GM06990 (cell line): ENCODE results near the gene SERAC1.

ENCODE experiments used
- DNase-seq: peaks from one replicate; pipeline ENCODE4 v3.0.0-alpha.2; 2011; ENCODE audit not compliant: insufficient read length; ENCODE audit errors: extremely low read depth
- H3K27me3 ChIP-seq: replicated peaks from 2 replicates; pipeline ENCODE4 v1.6.0; 2011; ENCODE audit warnings: low read length; ENCODE audit not compliant: control insufficient read depth, insufficient read depth
- H3K36me3 ChIP-seq: 2 replicates; pipeline ENCODE4 v1.5.1; 2011; ENCODE audit warnings: low read length; ENCODE audit not compliant: control insufficient read depth, insufficient read depth
- H3K4me3 ChIP-seq: replicated peaks from 2 replicates; pipeline ENCODE4 v1.5.1; 2011; ENCODE audit warnings: low read depth, mild to moderate bottlenecking, control low read depth, low read length
- TF ChIP-seq, protein P1 (sequence below): IDR thresholded peaks from 2 replicates; pipeline ENCODE4 v1.5.1; 2011; ENCODE audit warnings: low read length, control low read depth, mild to moderate bottlenecking, inconsistent platforms; ENCODE audit not compliant: insufficient read depth, poor library complexity, severe bottlenecking

Gene SERAC1

DNA sequence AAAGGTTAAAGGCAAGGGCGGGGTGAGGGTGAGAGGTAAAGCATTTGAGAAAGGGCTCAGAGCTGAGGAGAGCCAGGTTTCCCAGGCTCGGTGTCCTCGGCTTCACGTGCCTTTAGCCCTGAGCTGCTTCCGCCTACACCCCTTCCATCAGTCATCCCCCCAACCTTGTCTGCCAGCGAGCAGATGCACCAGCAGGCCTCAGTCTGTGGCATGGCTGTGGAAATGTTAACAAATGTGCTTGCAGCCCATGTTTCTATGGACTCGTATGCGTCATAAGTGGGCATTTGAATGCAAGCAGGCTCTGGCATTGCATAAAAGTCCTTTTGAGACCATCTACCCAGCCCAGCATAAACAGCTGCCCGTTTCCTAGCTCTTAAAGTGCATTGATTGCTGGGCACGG lies 97.5 kb downstream of the SERAC1 start:
- H3K4me3 ChIP-seq, result no peak overlapping the region

DNA sequence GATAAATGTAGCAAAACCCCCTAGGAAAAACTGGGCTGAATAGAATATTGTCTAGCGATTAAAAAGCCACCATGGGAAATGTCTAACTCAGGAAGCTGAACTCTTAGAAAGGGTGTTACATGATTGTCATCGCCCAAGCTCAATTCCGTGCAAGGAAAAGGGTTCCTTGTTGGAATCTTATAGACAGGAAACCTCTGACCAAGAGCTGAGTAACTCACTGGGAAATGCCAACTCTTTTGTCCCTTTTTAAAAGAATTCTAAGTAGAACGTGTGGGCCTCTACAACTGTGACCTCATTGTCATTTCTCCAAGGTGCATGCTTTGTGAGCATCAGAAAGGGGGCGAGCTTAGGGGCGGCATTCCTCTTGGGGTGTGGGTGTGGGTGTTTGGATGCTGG lies 98.3 kb downstream of the SERAC1 start:
- H3K36me3 ChIP-seq, result peaks cover 5% of the 10 kb centered on the region
- DNase-seq, result no peak
- TF ChIP-seq, protein P1, sequence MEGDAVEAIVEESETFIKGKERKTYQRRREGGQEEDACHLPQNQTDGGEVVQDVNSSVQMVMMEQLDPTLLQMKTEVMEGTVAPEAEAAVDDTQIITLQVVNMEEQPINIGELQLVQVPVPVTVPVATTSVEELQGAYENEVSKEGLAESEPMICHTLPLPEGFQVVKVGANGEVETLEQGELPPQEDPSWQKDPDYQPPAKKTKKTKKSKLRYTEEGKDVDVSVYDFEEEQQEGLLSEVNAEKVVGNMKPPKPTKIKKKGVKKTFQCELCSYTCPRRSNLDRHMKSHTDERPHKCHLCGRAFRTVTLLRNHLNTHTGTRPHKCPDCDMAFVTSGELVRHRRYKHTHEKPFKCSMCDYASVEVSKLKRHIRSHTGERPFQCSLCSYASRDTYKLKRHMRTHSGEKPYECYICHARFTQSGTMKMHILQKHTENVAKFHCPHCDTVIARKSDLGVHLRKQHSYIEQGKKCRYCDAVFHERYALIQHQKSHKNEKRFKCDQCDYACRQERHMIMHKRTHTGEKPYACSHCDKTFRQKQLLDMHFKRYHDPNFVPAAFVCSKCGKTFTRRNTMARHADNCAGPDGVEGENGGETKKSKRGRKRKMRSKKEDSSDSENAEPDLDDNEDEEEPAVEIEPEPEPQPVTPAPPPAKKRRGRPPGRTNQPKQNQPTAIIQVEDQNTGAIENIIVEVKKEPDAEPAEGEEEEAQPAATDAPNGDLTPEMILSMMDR, result no peak

More for the DNA sequence above, 97.5 kb downstream of the SERAC1 start:
- TF ChIP-seq, protein P1, result no peak
- Histone ChIP-seq H3K36me3 (peaks cover 5% of the 10 kb centered on the region), H3K27me3 (no peaks in the 10 kb centered on the region)
- DNase-seq, result no peak

DNA sequence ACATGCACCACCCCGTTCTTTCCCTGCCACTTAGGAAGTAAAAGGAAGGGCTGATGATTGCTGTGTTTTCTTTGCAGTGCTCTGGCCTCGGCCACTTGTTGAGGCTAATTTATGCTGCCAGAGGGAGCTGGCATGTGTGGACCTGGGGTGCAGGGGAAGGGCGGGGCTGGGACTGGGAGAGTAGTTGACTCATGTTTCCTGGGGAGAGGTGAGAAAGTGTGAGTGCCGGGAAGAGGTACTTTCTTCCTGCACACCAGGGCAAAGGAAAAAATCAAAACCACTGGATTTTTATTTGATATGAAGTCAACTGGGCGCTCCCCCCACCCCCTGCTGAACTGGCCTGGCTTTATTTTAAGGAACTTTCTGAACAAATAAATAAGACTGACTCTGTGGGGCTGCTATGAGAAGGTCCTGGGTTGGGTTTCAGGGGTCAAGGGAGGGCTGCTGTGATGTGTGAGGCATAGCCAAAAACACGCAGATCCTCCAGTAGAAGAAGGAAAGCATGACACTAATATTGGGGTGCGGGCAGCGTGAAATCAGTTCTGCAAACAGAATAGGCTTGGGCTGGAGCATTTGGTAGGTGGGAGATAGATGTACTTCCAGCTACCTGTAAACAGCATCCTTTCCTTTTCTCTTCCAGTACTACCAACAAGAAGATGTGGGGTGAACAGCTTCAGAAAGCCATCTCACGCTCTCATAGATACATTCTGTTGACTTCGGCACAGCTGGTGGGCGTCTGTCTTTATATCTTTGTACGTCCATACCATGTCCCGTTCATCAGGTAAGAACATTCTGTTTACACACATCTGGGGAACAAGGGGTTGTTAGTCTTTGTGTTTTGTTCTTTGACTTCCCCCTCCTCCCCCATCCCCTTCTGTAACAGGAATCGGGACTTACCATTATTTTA lies 98.9 kb downstream of the SERAC1 start:
- no peaks in the 10 kb centered on the region for H3K27me3 ChIP-seq
- peaks cover 5% of the 10 kb centered on the region for H3K36me3 ChIP-seq
- TF ChIP-seq, protein P1, result no peak
- DNase-seq, result no peak
- no peak overlapping the region for H3K4me3 ChIP-seq

More for the DNA sequence above, 98.3 kb downstream of the SERAC1 start:
- Histone ChIP-seq H3K27me3 (no peaks in the 10 kb centered on the region), H3K4me3 (no peak overlapping the region)

DNA sequence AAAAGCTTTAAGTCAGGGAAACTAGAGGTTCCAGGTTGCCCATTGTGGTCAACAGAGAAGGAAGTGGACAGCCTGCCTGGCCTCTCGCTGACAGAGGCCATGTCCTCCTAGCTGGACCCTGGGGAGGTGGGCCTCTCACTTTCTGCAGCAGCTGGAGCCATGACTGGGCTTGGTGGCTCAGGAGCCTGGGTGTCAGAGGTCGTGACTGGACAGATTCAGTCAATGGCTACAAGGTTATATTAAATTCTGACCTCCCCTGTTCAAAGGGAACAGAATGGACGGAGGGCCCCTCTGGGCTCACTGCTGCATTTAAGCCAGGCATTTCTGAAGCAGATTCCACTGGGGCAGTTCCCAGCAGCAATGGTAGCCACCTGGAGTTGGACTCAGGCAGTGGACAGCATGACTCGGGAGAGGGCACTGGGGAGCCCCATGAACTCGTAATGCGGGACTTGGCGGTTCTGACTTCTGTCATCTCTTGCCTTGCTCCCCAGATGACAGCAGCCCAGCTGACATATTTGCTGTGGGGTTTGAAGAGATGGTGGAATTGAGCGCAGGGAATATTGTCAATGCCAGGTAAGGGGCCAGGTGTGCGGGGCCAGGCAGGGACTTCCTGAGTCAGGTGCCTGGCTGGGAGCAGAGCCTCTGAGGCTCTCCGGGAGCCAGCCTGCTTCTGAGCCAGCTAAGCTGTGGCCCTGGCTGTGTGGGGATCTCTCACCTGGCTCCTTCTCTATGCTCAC lies 99.7 kb downstream of the SERAC1 start:
- H3K4me3 ChIP-seq, result no peak overlapping the region
- no peak for DNase-seq
- TF ChIP-seq, protein P1, result no peak
- no peaks in the 10 kb centered on the region for H3K27me3 ChIP-seq
- H3K36me3 ChIP-seq, result peaks cover 3% of the 10 kb centered on the region; the same call in 1 of the 2 replicates

DNA sequence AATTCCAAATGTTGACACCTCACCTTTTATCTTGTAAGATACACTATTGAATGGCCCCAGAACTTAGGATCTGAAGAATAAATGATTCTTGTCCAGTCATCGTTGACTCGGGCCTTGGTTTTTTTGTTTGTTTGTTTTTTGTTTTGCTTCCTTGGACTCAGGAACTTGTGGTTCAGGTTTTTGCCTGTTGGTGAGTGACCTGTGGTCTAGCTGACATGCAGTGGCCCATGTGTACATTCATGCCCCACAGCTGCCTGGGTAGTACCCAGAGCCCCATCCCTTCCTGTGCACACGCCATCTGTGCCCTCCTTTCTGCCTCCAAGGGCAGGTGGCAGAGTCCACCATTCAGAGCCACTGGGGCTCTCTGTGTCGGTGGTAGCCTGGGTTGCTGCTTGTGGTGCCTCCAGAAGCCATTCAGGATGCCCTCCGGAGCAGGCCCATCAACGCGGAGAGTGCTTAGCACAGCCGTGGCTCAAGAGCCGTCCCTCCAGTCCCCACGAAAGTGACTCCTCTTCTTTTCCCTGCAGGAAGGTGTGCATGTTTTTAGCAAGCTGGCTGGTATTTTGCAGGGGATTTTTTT lies 100.5 kb downstream of the SERAC1 start:
- no peak overlapping the region for H3K4me3 ChIP-seq
- H3K27me3 ChIP-seq, result no peaks in the 10 kb centered on the region
- TF ChIP-seq, protein P1, result no peak
- DNase-seq, result no peak
- H3K36me3 ChIP-seq, result peaks cover 3% of the 10 kb centered on the region; the same call in 1 of the 2 replicates
